ENCODE measurements around the gene FAM222A. TPM values are rescaled to one million over a fixed set of nuclear protein-coding genes. Genes with fewer than 3 reads are reported as not detected.

Gene FAM222A
- total and polyA plus RNA-seq, 2 of the 4 experiments (the other 2 are of a cell fraction), result under 0.01 to 0.32 TPM

GRCh38 chr12:109770104-109770860 is 56.7 kb downstream of the FAM222A start:
- Histone ChIP-seq H3K27me3 (ENCODE audit: control insufficient read depth, insufficient read depth, low read length) (peaks cover 3% of the 10 kb centered on the region; the same call in 1 of the 2 replicates), H4K5ac (ENCODE audit: low read depth, low read length) (no peak overlapping the region), H3K36me3 (ENCODE audit: control insufficient read depth, insufficient read depth, low read length) (no peaks in the 10 kb centered on the region), H3K27ac (ENCODE audit: insufficient read depth, low read length) (no peak overlapping the region), H2BK20ac (ENCODE audit: low read depth, low read length) (no peak overlapping the region), H2AFZ (replicated peaks; ENCODE audit: low read length, poor library complexity) (peak overlapping the region; percentile 63), H3K56ac (ENCODE audit: extremely low read depth, insufficient read depth, low read length) (no peak overlapping the region), H4K91ac (ENCODE audit: insufficient read depth, low read depth, low read length) (no peak overlapping the region), H3K9me3 (ENCODE audit: control insufficient read depth, insufficient read depth, low read length) (no peaks in the 10 kb centered on the region), H3K4me1 (ENCODE audit: control insufficient read depth, insufficient read depth, low read length) (no peaks in the 10 kb centered on the region), H3K4me3 (ENCODE audit: insufficient read depth, low read depth, low read length) (no peak overlapping the region), H4K8ac (ENCODE audit: low read depth in 2 of 2, low read length in 2 of 2) (no peak overlapping the region), H3K23ac (ENCODE audit: low read depth, low read length) (no peak overlapping the region), H3K14ac (replicated peaks; ENCODE audit: low read depth, low read length) (no peak overlapping the region), H2AK9ac (replicated peaks; ENCODE audit: low read depth, low read length, poor library complexity) (no peak overlapping the region), H2BK120ac (ENCODE audit: low read depth, low read length) (no peak overlapping the region), H2BK15ac (ENCODE audit: low read depth, low read length) (no peak overlapping the region), H3K18ac (ENCODE audit: low read depth, low read length) (no peak overlapping the region), H3K9me1 (ENCODE audit: insufficient read depth, low read length) (no peaks in the 10 kb centered on the region), H4K20me1 (ENCODE audit: insufficient read depth, low read length) (no peaks in the 10 kb centered on the region), H2BK5ac (ENCODE audit: low read depth, low read length, poor library complexity, severe bottlenecking) (no peak overlapping the region), H2AK5ac (ENCODE audit: low read depth, low read length) (no peak overlapping the region), H3K4me2 (ENCODE audit: low read depth, low read length) (no peak overlapping the region), H3K9ac (ENCODE audit: low read depth, low read length) (no peak overlapping the region), H3K79me1 (ENCODE audit: low read depth in 1 of 2, low read length in 2 of 2) (no peaks in the 10 kb centered on the region), H3K4ac (ENCODE audit: low read depth, low read length) (no peak overlapping the region)
- 0% methylated on average over 1 of the region's 16 CpGs; no CpG with 5 or more reads in 1 of the 2 experiments for WGBS, 2 experiments (ENCODE audit: extremely low coverage in 2 of 2, insufficient read length in 1 of 2)
- in situ Hi-C loops (cut with MboI; ENCODE audit: low sequenced_read_pairs) (loop anchor here (5.0 to 10.0 kb wide), 3 partner anchors 178 to 345 kb away; no protein-coding TSS in a partner anchor), dilution Hi-C loops (cut with HindIII; ENCODE audit: low sequenced_read_pairs, unreplicated experiment) (no loop called here), intact Hi-C loops (cut with micrococcal nuclease) (loop anchor here (5.0 kb wide), 1 partner anchor 53 kb away; no protein-coding TSS in a partner anchor)
- BruUV-seq (replicated peaks), result no TSS peak
- no peak for ATAC-seq (ENCODE audit: low read depth)
- DNase-seq, result no peak
- CTCF ChIA-PET, result no interaction called here
- TF ChIP-seq POLR2A (IDR thresholded peaks at IDR 0.05; ENCODE audit: low read depth, low read length), result no peak
- TF ChIP-seq CHD1 (IDR thresholded peaks at IDR 0.05; ENCODE audit: low read depth, low read length), result no peak
- no peak for TF ChIP-seq RAD21 (IDR thresholded peaks at IDR 0.05; ENCODE audit: low read length)
- TF ChIP-seq CTCF (conservative IDR thresholded peaks at IDR 0.05; ENCODE audit: low read depth, low read length), result no peak
- TF ChIP-seq BHLHE40 (IDR thresholded peaks at IDR 0.05; ENCODE audit: low read depth, low read length), result no peak
- TF ChIP-seq SMC3 (IDR thresholded peaks at IDR 0.05; ENCODE audit: low read depth, low read length), result no peak
- no peak for TF ChIP-seq NFE2L2 (IDR thresholded peaks at IDR 0.05; ENCODE audit: low read depth, low read length)
- TF ChIP-seq USF2 (IDR thresholded peaks at IDR 0.05; ENCODE audit: low read depth, low read length), result no peak
- no peak for TF ChIP-seq CEBPB (IDR thresholded peaks at IDR 0.05; ENCODE audit: low read depth, low read length)
- no peak for TF ChIP-seq RCOR1 (IDR thresholded peaks at IDR 0.05; ENCODE audit: insufficient replicate concordance, low read length)
- no peak for TF ChIP-seq MXI1 (IDR thresholded peaks at IDR 0.05; ENCODE audit: borderline replicate concordance, low read depth, low read length)
- POLR2A ChIA-PET (ENCODE audit: unreplicated experiment), result no interaction called here
